Measurements from ENCODE around the gene HSPA12B. TPM values are rescaled to one million over a fixed set of nuclear protein-coding genes. Genes with fewer than 3 reads are reported as not detected.

HSPA12B gene
- total and polyA plus RNA-seq, 2 of the 13 experiments (the other 11 are each of a cell fraction or from before 2014, with no cell fraction given), result 0.01 TPM; not detected in 1

GRCh38 chr20:3767427-3768341 lies 35.2 kb downstream of the HSPA12B start, which contains the start of gene ADISSP (continued):
- TF ChIP-seq ATF4 (CRISPR knock-in tag; IDR thresholded peaks at IDR 0.05), result no peak
- peak; percentile 91 for TF ChIP-seq SNAPC2 (CRISPR knock-in tag; IDR thresholded peaks at IDR 0.05)
- TF ChIP-seq GATAD2A (CRISPR knock-in tag; IDR thresholded peaks at IDR 0.05), result peak; percentile 48
- peak; percentile 90; the same call in 1 of the 2 replicates for TF ChIP-seq BCL3 (CRISPR knock-in tag; IDR thresholded peaks at IDR 0.05)
- peak; percentile 94 for TF ChIP-seq KAT8 (CRISPR knock-in tag; IDR thresholded peaks at IDR 0.05)
- peak; percentile 62 for TF ChIP-seq SNAPC4 (CRISPR knock-in tag; IDR thresholded peaks at IDR 0.05)
- peak; percentile 86 for TF ChIP-seq HIVEP1 (CRISPR knock-in tag; IDR thresholded peaks at IDR 0.05)
- TF ChIP-seq POLR2G (IDR thresholded peaks at IDR 0.05; ENCODE audit: low read depth, low read length), result peak; percentile 92
- peak; percentile 86 for TF ChIP-seq ZNF550 (CRISPR knock-in tag; IDR thresholded peaks at IDR 0.05; ENCODE audit: borderline replicate concordance)
- TF ChIP-seq ZFP90 (CRISPR knock-in tag; IDR thresholded peaks at IDR 0.05; ENCODE audit: borderline replicate concordance), result peak; percentile 79
- TF ChIP-seq ARNTL (CRISPR knock-in tag; IDR thresholded peaks at IDR 0.05), result peak; percentile 92
- TF ChIP-seq TARDBP (CRISPR knock-in tag; IDR thresholded peaks at IDR 0.05), result peak; percentile 75; the same call in 1 of the 2 replicates
- TF ChIP-seq RBFOX2 (IDR thresholded peaks at IDR 0.05; ENCODE audit: low read depth, low read length), result peak; percentile 93
- peak; percentile 93; the same call in 1 of the 2 replicates for TF ChIP-seq ZNF264 (CRISPR knock-in tag; IDR thresholded peaks at IDR 0.05)
- TF ChIP-seq CREM (IDR thresholded peaks at IDR 0.05), result peak; percentile 67
- TF ChIP-seq CREM (CRISPR knock-in tag; IDR thresholded peaks at IDR 0.05), result 0 out of 2 replicates have a peak, but pooled peaks have one; percentile 37
- TF ChIP-seq TOE1 (CRISPR knock-in tag; IDR thresholded peaks at IDR 0.05), result no peak; the same call in 1 of the 2 replicates
- TF ChIP-seq TEAD2 (CRISPR knock-in tag; IDR thresholded peaks at IDR 0.05), result peak; percentile 65; the same call in 1 of the 2 replicates
- TF ChIP-seq, protein P1, sequence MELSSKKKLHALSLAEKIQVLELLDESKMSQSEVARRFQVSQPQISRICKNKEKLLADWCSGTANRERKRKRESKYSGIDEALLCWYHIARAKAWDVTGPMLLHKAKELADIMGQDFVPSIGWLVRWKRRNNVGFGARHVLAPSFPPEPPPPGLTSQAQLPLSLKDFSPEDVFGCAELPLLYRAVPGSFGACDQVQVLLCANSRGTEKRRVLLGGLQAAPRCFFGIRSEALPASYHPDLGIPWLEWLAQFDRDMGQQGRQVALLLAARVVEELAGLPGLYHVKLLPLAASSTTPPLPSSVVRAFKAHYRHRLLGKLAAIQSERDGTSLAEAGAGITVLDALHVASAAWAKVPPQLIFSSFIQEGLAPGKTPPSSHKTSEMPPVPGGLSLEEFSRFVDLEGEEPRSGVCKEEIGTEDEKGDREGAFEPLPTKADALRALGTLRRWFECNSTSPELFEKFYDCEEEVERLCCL (CRISPR knock-in tag; IDR thresholded peaks at IDR 0.05; ENCODE audit: borderline replicate concordance), result no peak
- peak; percentile 41 for TF ChIP-seq YY1 (IDR thresholded peaks at IDR 0.05; ENCODE audit: insufficient read depth, insufficient replicate concordance, low read depth, low read length)
- no peak; the same call in 1 of the 2 replicates for TF ChIP-seq SMAD1 (CRISPR knock-in tag; IDR thresholded peaks at IDR 0.05; ENCODE audit: borderline replicate concordance, low read depth)

Data from HepG2 (cell line).